Activated T-helper 1 cell treated with anti-CD3 and anti-CD28 coated beads, Interleukin-2, amount 50 U/mL, for 16 hours (primary cell): ENCODE data around the gene MC4R.

Experiments used
- DNase-seq, 2 donors: peaks; one replicate each; pipeline ENCODE4 v3.0.0-alpha.2; 2020; ENCODE audit warnings: low read depth in 1 of 2, low spot score in 1 of 2

The MC4R gene

GRCh38 chr18:60329131-60329530, 43.4 kb downstream of the MC4R start:
- DNase-seq, result no peak

DNA sequence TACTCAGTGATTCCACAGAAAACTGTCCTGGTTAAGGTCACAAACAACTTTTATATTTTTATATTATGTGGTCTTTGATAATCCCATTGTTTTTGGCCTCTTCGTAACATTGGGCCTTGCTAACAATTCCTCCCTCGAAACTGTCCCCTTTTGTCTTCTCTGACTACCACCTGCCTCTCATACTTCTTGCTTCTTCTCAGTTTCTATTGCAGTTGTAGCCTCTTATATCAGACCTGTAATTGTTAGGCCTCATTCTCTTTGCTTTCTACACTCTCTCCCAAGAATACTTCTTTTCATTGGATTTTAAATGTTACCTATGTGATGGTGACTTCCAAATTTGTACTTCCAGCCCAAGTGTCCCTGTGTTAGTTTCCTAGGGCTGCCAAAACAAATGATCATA, 44.7 kb downstream of the MC4R start:
- DNase-seq, result no peak

DNA sequence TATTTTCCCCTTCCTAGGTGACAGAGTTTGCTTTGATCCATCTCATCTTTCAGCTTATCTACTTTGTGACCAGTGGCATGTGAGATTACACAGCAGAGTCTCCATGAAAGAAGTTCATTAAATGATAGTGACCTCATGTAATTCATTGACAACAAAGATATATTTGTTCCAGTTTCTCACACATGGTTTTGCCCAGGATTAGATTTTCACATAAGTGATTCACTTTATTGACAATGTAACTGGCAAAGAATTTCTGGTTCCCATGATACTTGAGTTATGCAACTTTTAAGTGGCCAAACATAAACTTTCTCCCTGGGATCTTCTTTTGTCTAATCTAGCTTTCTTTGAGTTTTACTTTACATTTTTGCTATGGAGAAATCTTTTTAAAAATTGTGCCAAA, 50.0 kb downstream of the MC4R start:
- no peak for DNase-seq
